Measurements from ENCODE around the gene CDCP2. TPM values are rescaled to one million over a fixed set of nuclear protein-coding genes. Genes with fewer than 3 reads are reported as not detected.

Gene CDCP2
- total RNA-seq, 1 donor = not detected

DNA sequence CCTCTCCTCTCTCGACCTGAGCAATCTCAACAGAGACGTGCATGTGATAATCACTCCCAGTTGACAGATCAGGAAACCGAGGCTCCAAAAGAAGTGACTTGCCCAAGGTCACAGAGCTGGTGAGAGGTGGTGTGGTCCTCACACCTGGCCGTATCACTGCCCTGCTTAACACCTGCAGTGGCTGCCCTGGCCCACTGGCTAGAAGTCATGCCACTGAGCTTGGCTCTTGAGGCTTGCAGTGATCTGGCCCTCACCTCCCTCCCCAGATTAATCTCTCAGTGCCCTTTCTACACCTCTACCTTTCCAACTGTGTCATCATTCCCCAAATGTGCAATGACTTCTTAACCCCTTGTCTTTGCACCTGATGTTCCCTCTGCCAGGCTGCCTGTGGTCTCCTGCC is 38.8 kb downstream of the CDCP2 start:
- DNase-seq (ENCODE audit: insufficient read length, low spot score, missing footprints) = no peak
- Histone ChIP-seq H3K4me2 (ENCODE audit: insufficient read depth, low read length) (no peak overlapping the region), H3K9me3 (ENCODE audit: low read depth, low read length) (no peaks in the 10 kb centered on the region), H3K36me3 (ENCODE audit: insufficient read depth, low read length) (no peaks in the 10 kb centered on the region), H2AFZ (ENCODE audit: low read length) (no peak overlapping the region), H3K27me3 (ENCODE audit: insufficient read depth, low read length) (no peaks in the 10 kb centered on the region), H4K20me1 (ENCODE audit: insufficient read depth, low read length) (no peaks in the 10 kb centered on the region), H3K4me1 (ENCODE audit: insufficient read depth, low read length) (peaks cover 9% of the 10 kb centered on the region), H3K27ac (ENCODE audit: low read depth, low read length) (no peak overlapping the region), H3K4me3 (ENCODE audit: insufficient read depth, low read length) (no peak overlapping the region), H3K79me2 (ENCODE audit: insufficient read depth, low read length) (no peaks in the 10 kb centered on the region)
- no peak for TF ChIP-seq CTCF (IDR thresholded peaks at IDR 0.05; ENCODE audit: extremely low read depth, low read depth, low read length)

DNA sequence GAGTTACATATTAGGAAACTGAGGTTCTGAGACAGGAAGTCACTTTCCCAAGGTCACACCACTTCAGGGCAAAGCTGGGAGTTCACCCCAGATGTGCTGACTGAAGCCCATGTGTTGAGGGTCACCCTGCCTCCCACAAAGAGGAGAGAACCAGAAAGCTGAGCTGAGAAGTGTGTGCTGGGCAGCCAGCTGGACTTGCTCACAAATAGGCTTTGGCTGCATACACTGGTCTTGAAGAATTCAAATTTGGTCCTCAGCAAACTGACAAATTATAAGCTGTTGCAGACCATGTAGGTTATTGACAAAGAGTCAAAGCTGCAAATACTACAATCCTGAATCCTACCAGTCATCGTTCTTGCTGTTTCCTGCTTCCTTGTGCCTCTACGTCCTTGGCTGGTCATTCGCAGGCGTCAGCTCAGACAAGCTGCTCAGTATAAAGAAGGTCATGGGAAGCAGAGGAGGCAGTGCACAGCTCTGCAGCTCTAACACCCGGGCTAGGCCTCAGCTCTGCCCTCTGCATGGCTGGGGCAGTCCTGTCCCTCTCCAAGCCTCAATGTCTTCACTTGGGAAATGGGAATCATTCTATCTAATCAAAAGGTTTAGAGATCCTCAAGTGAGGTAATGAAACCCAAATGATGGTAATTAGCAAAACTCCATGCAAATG is 40.0 kb downstream of the CDCP2 start:
- no peak overlapping the region for H3K4me2 ChIP-seq (ENCODE audit: insufficient read depth, low read length)
- no peak overlapping the region for H3K27ac ChIP-seq (ENCODE audit: low read depth, low read length)
- no peaks in the 10 kb centered on the region for H4K20me1 ChIP-seq (ENCODE audit: insufficient read depth, low read length)
- H3K36me3 ChIP-seq (ENCODE audit: insufficient read depth, low read length) = no peaks in the 10 kb centered on the region
- no peaks in the 10 kb centered on the region for H3K27me3 ChIP-seq (ENCODE audit: insufficient read depth, low read length)
- H2AFZ ChIP-seq (ENCODE audit: low read length) = no peak overlapping the region
- DNase-seq (ENCODE audit: insufficient read length, low spot score, missing footprints) = peak; percentile 65
- no peaks in the 10 kb centered on the region for H3K4me1 ChIP-seq (ENCODE audit: insufficient read depth, low read length)
- H3K9me3 ChIP-seq (ENCODE audit: low read depth, low read length) = no peaks in the 10 kb centered on the region
- TF ChIP-seq CTCF (IDR thresholded peaks at IDR 0.05; ENCODE audit: extremely low read depth, low read depth, low read length) = no peak
- no peaks in the 10 kb centered on the region for H3K79me2 ChIP-seq (ENCODE audit: insufficient read depth, low read length)
- H3K4me3 ChIP-seq (ENCODE audit: insufficient read depth, low read length) = no peak overlapping the region

- no peak for DNase-seq (ENCODE audit: insufficient read length, low spot score, missing footprints)
- Histone ChIP-seq H3K79me2 (ENCODE audit: insufficient read depth, low read length) (no peaks in the 10 kb centered on the region), H4K20me1 (ENCODE audit: insufficient read depth, low read length) (no peaks in the 10 kb centered on the region), H3K4me1 (ENCODE audit: insufficient read depth, low read length) (no peaks in the 10 kb centered on the region), H3K4me2 (ENCODE audit: insufficient read depth, low read length) (no peak overlapping the region), H3K9me3 (ENCODE audit: low read depth, low read length) (no peaks in the 10 kb centered on the region), H3K27ac (ENCODE audit: low read depth, low read length) (no peak overlapping the region), H3K4me3 (ENCODE audit: insufficient read depth, low read length) (no peak overlapping the region), H2AFZ (ENCODE audit: low read length) (no peak overlapping the region), H3K27me3 (ENCODE audit: insufficient read depth, low read length) (no peaks in the 10 kb centered on the region), H3K36me3 (ENCODE audit: insufficient read depth, low read length) (no peaks in the 10 kb centered on the region)
- no peak for TF ChIP-seq CTCF (IDR thresholded peaks at IDR 0.05; ENCODE audit: extremely low read depth, low read depth, low read length)
Observed at GRCh38 chr1:54112027-54112426, 40.8 kb downstream of the CDCP2 start.

DNA sequence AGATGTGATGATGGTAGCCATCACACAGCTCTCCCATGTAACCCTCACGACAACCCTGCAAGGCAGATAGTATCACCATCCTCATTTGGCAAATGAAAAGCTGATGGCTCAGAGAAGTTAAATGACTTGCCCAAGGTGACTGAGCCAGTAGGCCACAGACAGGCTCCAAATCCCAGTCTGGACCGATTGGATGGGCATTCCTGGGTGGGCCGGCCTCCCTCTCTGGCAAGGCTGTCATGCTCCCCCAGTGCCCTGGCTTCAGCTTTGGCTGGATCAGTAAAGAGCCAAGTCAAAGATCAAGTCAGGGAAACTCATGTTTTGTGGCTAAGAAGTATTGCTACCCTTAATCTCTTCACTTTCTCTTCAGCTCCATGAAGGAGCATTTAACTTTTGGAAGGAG is 41.2 kb downstream of the CDCP2 start:
- no peaks in the 10 kb centered on the region for H3K79me2 ChIP-seq (ENCODE audit: insufficient read depth, low read length)
- no peak overlapping the region for H2AFZ ChIP-seq (ENCODE audit: low read length)
- H3K4me2 ChIP-seq (ENCODE audit: insufficient read depth, low read length) = no peak overlapping the region
- H3K4me1 ChIP-seq (ENCODE audit: insufficient read depth, low read length) = no peaks in the 10 kb centered on the region
- no peak overlapping the region for H3K4me3 ChIP-seq (ENCODE audit: insufficient read depth, low read length)
- H3K27me3 ChIP-seq (ENCODE audit: insufficient read depth, low read length) = no peaks in the 10 kb centered on the region
- no peaks in the 10 kb centered on the region for H4K20me1 ChIP-seq (ENCODE audit: insufficient read depth, low read length)
- no peak overlapping the region for H3K27ac ChIP-seq (ENCODE audit: low read depth, low read length)
- DNase-seq (ENCODE audit: insufficient read length, low spot score, missing footprints) = peak; percentile 61
- H3K9me3 ChIP-seq (ENCODE audit: low read depth, low read length) = no peaks in the 10 kb centered on the region
- no peak for TF ChIP-seq CTCF (IDR thresholded peaks at IDR 0.05; ENCODE audit: extremely low read depth, low read depth, low read length)
- H3K36me3 ChIP-seq (ENCODE audit: insufficient read depth, low read length) = no peaks in the 10 kb centered on the region

Data from osteoblast (primary cell).